ENCODE data around the gene ARL8A.

- TF ChIP-seq CTCF (IDR thresholded peaks at IDR 0.05 in 4 of 5, conservative IDR thresholded peaks at IDR 0.05 in 1 of 5) (no peak), POLR2A (IDR thresholded peaks at IDR 0.05) (no peak)
Observed at GRCh38 chr1:202123336-202123813, 21.2 kb downstream of the ARL8A start.

Data from gastrocnemius medialis (tissue), 4 donors.